A673 (cell line): ENCODE measurements around the gene FOXC1.

Source experiments
- CTCF ChIP-seq: fragments of 300-800, 200-600 bp; sonication (generic); conservative IDR thresholded peaks from 2 replicates; pipeline ENCODE4 v1.5.1; 2017; ENCODE audit warnings: low read depth, mild to moderate bottlenecking, antibody characterized with exemption, low read length, moderate library complexity, mixed read lengths
- EZH2 ChIP-seq: fragments of 200-600 bp; sonication (generic); IDR thresholded peaks from 2 replicates; pipeline ENCODE4 v1.6.1; 2017; ENCODE audit warnings: borderline replicate concordance, low read depth, mild to moderate bottlenecking, mixed read lengths, antibody characterized with exemption, low read length; ENCODE audit not compliant: poor library complexity, severe bottlenecking

DNA sequence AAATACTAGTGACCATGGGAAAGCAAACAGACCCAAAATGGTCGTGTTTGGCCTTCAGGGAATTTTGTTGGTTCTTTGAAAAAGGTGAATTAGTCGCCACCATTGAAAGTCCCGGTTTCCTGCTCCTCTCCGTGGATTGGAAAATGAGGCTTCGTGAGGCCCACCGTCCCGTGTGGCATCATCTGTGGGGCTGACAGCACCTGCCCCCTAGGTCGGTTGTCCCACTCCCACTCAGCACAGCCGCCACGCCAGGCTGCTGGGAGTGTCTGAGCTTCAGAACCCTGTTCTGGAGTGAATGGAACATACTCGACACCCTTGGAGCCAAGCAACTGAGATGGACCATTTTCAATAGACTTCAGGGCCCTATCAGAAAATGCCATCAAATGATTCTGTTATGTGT is 33.0 kb upstream of the FOXC1 start:
- no peak for TF ChIP-seq EZH2
- TF ChIP-seq CTCF: no peak
